Rectal smooth muscle tissue (tissue), 1 donor: ENCODE results near the gene SLPI.

Experiments
- H3K27ac ChIP-seq: one replicate; pipeline ENCODE4 v1.7.0; 2013; ENCODE audit warnings: low read depth, low read length, inconsistent platforms
- H3K27me3 ChIP-seq: one replicate; pipeline ENCODE4 v1.7.0; 2013; ENCODE audit warnings: low read length; ENCODE audit not compliant: control insufficient read depth, insufficient read depth
- H3K36me3 ChIP-seq: one replicate; pipeline ENCODE4 v1.7.0; 2013; ENCODE audit warnings: low read length; ENCODE audit not compliant: control insufficient read depth, insufficient read depth
- H3K4me1 ChIP-seq: one replicate; pipeline ENCODE4 v1.7.0; 2013; ENCODE audit warnings: low read length; ENCODE audit not compliant: control insufficient read depth, insufficient read depth
- H3K4me3 ChIP-seq: one replicate; pipeline ENCODE4 v1.7.0; 2013; ENCODE audit warnings: low read length
- H3K9ac ChIP-seq: one replicate; pipeline ENCODE4 v1.7.0; 2013; ENCODE audit warnings: low read length

SLPI gene

GRCh38 chr20:45263556-45264266 lies 9.3 kb upstream of the SLPI start:
- no peaks in the 10 kb centered on the region for H3K36me3 ChIP-seq
- no peak overlapping the region for H3K9ac ChIP-seq
- H3K4me1 ChIP-seq: no peaks in the 10 kb centered on the region
- peaks cover 3% of the 10 kb centered on the region for H3K27me3 ChIP-seq
- no peak overlapping the region for H3K27ac ChIP-seq
- H3K4me3 ChIP-seq: no peak overlapping the region

DNA sequence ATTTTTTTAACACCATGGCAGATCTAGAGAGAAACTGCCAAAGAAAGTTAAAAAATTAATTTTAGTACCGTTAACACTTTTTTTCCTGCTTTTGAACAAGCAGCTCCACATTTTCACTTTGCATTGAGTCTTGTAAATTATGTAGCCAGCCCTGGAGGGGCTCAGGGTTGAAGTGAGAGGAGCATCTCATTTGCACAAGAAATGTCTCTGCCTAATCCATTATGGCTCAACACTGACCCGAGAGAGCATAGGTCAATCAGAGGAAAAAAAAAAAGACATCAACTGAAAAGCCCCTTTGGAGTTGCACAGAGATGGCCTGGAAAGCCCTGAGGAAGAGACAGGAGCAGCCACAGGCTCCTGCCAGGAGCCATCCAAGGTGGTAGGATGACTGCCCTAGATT lies 4.3 kb upstream of the SLPI start:
- Histone ChIP-seq H3K27ac (no peak overlapping the region), H3K4me1 (no peaks in the 10 kb centered on the region), H3K4me3 (no peak overlapping the region), H3K9ac (no peak overlapping the region), H3K27me3 (peaks cover 3% of the 10 kb centered on the region), H3K36me3 (no peaks in the 10 kb centered on the region)

DNA sequence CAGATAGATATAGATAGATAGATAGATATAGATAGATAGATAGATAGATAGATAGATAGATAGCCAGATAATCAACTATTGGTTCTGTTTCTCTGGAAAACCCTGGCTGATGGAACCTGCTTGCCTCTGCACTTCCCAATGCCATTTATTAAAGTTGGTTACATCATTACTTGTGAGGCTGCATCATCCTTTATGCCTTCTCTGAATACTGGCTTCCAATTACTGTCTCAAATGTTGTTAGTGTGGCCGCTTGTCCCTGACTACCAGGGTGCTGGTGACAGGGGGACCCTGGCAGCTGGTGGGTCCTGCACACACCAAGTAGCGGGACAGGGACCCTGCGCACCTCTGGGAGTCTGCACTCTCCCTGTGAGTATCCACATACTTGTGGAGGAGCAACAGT lies 3.9 kb upstream of the SLPI start:
- H3K4me1 ChIP-seq: no peaks in the 10 kb centered on the region
- H3K27ac ChIP-seq: no peak overlapping the region
- peaks cover 3% of the 10 kb centered on the region for H3K27me3 ChIP-seq
- H3K36me3 ChIP-seq: no peaks in the 10 kb centered on the region
- H3K4me3 ChIP-seq: no peak overlapping the region
- H3K9ac ChIP-seq: no peak overlapping the region

GRCh38 chr20:45257711-45258110 lies 3.3 kb upstream of the SLPI start:
- no peak overlapping the region for H3K9ac ChIP-seq
- no peak overlapping the region for H3K27ac ChIP-seq
- H3K36me3 ChIP-seq: no peaks in the 10 kb centered on the region
- no peaks in the 10 kb centered on the region for H3K4me1 ChIP-seq
- H3K4me3 ChIP-seq: no peak overlapping the region
- peaks cover 3% of the 10 kb centered on the region for H3K27me3 ChIP-seq

DNA sequence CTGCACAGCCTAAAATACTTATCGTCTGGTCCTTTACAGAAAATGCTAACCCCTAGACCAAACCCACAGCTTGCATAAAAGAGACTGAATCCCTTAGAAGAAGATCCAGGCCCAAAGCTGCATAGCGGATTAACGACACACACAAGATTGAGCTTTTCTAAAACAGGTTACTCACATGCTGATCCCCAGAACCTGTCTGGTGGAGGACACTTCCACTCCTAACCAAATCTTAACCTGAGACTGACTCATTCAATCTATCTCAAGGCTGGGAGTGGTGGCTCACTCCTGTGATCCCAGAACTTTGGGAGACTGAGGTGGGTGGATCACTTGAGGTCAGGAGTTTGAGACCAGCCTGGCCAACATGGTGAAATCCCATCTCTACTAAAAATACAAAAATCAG lies 2.8 kb upstream of the SLPI start:
- Histone ChIP-seq H3K4me3 (no peak overlapping the region), H3K27ac (no peak overlapping the region), H3K36me3 (no peaks in the 10 kb centered on the region), H3K4me1 (no peaks in the 10 kb centered on the region), H3K27me3 (peaks cover 3% of the 10 kb centered on the region), H3K9ac (no peak overlapping the region)

- Histone ChIP-seq H3K4me1 (no peaks in the 10 kb centered on the region), H3K27ac (no peak overlapping the region), H3K27me3 (no peaks in the 10 kb centered on the region), H3K4me3 (no peak overlapping the region), H3K9ac (no peak overlapping the region), H3K36me3 (no peaks in the 10 kb centered on the region)
Measured at GRCh38 chr20:45253261-45253660, 1.1 kb downstream of the SLPI start.

- H3K27ac ChIP-seq: no peak overlapping the region
- no peak overlapping the region for H3K9ac ChIP-seq
- H3K36me3 ChIP-seq: no peaks in the 10 kb centered on the region
- no peak overlapping the region for H3K4me3 ChIP-seq
- H3K4me1 ChIP-seq: no peaks in the 10 kb centered on the region
- no peaks in the 10 kb centered on the region for H3K27me3 ChIP-seq
Measured at GRCh38 chr20:45251884-45252560, 2.3 kb downstream of the SLPI start.

DNA sequence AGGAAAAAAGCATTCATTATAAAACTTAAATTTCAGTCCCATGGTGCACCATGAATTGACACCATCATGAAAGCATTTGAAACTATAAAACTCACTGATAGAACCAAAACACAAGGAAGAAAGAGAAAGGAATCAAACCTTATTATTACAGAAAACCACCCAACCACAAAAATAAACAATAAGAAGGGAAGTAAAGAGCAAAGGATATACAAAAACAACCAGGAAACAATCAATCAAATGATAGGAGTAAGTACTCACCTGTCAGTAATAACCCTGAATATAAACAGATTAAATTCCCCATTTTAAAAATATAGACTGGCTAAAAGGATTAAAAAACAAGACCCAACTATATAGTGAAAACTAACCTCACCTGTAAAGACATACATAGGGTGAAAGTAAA lies 5.8 kb downstream of the SLPI start:
- no peaks in the 10 kb centered on the region for H3K4me1 ChIP-seq
- H3K9ac ChIP-seq: no peak overlapping the region
- no peak overlapping the region for H3K27ac ChIP-seq
- no peaks in the 10 kb centered on the region for H3K36me3 ChIP-seq
- H3K27me3 ChIP-seq: no peaks in the 10 kb centered on the region
- H3K4me3 ChIP-seq: no peak overlapping the region

- no peak overlapping the region for H3K27ac ChIP-seq
- no peaks in the 10 kb centered on the region for H3K27me3 ChIP-seq
- no peak overlapping the region for H3K9ac ChIP-seq
- no peaks in the 10 kb centered on the region for H3K36me3 ChIP-seq
- H3K4me3 ChIP-seq: no peak overlapping the region
- H3K4me1 ChIP-seq: no peaks in the 10 kb centered on the region
Measured at GRCh38 chr20:45247865-45248264, 6.5 kb downstream of the SLPI start.

- Histone ChIP-seq H3K4me3 (no peak overlapping the region), H3K27me3 (no peaks in the 10 kb centered on the region), H3K4me1 (no peaks in the 10 kb centered on the region), H3K27ac (no peak overlapping the region), H3K36me3 (no peaks in the 10 kb centered on the region), H3K9ac (no peak overlapping the region)
Measured at GRCh38 chr20:45246109-45246508, 8.3 kb downstream of the SLPI start.

GRCh38 chr20:45238139-45238538 lies 16.2 kb downstream of the SLPI start:
- H3K4me3 ChIP-seq: no peak overlapping the region
- no peaks in the 10 kb centered on the region for H3K36me3 ChIP-seq
- H3K9ac ChIP-seq: no peak overlapping the region
- peaks cover 3% of the 10 kb centered on the region for H3K27me3 ChIP-seq
- no peaks in the 10 kb centered on the region for H3K4me1 ChIP-seq
- H3K27ac ChIP-seq: no peak overlapping the region

DNA sequence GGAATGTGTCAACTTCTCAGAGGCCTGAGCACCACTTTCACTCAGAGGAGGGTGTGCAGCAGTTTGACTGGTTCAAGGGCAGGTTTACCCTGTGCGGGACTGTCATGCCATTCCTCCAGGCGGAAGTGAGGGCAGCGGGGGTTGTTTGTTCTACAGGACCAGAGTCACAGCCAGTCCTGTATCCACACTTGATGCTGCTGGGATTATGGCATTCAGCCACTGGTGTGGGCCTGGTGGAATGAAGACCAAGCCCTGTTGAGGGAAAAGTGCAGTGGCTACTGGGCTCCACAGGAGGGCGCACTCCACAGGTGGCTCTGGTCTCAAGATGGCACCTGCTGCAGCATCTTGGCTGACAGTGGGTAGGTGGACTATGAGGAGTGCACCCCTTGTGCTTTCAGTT lies 18.4 kb downstream of the SLPI start:
- Histone ChIP-seq H3K36me3 (no peaks in the 10 kb centered on the region), H3K4me3 (no peak overlapping the region), H3K27me3 (peaks cover 3% of the 10 kb centered on the region), H3K27ac (no peak overlapping the region), H3K9ac (no peak overlapping the region), H3K4me1 (no peaks in the 10 kb centered on the region)

- no peaks in the 10 kb centered on the region for H3K36me3 ChIP-seq
- no peak overlapping the region for H3K27ac ChIP-seq
- H3K4me3 ChIP-seq: no peak overlapping the region
- H3K9ac ChIP-seq: no peak overlapping the region
- no peaks in the 10 kb centered on the region for H3K4me1 ChIP-seq
- peaks cover 3% of the 10 kb centered on the region for H3K27me3 ChIP-seq
Measured at GRCh38 chr20:45230631-45231030, 23.7 kb downstream of the SLPI start.
